ENCODE data around the gene CALHM4.
"Not testable (repeated sequence)": the region's sequence is repeated elsewhere in the genome, so short reads cannot be mapped to it uniquely, and the experiment has no call there.

CALHM4 gene

DNA sequence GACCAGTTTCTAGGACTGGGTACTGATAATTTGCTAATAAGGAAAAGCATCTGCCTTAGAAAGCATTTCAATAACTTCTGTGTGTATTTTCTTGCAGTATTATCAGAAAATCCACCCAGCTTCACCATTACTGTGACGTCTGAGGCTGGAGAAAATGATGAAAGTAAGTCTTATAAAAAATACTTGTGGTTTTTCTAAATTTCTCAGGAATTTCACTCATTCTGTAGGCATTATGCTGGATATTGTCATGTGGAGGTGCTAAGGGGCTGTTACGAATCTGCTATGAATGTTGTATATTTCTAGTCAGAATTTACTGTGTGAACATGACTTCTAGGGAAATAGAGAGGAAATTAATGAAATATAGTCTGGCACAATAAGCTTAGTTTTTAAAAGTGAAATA, 26.6 kb downstream of the CALHM4 start:
- Mint-ChIP-seq H3K4me1 (peaks cover 5% of the 10 kb centered on the region), H3K27ac (no peak overlapping the region), H3K36me3 (ENCODE audit: low read depth) (peaks cover 37% of the 10 kb centered on the region), H3K9me3 (no peaks in the 10 kb centered on the region), H3K27me3 (ENCODE audit: low read depth) (no peaks in the 10 kb centered on the region), H3K4me3 (no peak overlapping the region)
- TF ChIP-seq CTCF (IDR thresholded peaks at IDR 0.05; ENCODE audit: unreplicated experiment in 3 of 3) = no peak

DNA sequence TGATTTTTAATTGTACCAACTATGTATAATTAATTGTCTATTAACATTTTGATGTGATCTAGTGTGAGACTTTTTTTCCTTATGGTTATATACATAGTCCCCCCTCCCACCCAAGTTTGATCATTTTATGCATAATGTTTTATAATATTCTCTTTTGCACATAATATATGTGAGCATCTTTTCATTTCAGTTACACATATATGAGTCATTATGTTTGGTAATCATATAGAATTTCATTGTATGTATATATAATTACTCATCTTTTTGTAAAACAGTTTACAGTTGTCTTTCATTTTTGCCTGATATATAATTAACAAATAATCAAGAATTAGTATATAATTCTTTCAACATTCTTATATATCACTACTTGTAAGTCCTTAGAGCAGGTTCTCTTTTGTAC, 32.7 kb downstream of the CALHM4 start:
- H3K27me3 Mint-ChIP-seq (ENCODE audit: low read depth) = no peaks in the 10 kb centered on the region
- no peak for TF ChIP-seq CTCF (IDR thresholded peaks at IDR 0.05; ENCODE audit: unreplicated experiment in 3 of 3)
- H3K27ac Mint-ChIP-seq = no peak overlapping the region
- peaks cover 52% of the 10 kb centered on the region for H3K36me3 Mint-ChIP-seq (ENCODE audit: low read depth)
- no peaks in the 10 kb centered on the region for H3K4me1 Mint-ChIP-seq
- H3K4me3 Mint-ChIP-seq = no peak overlapping the region
- H3K9me3 Mint-ChIP-seq = no peaks in the 10 kb centered on the region

GRCh38 chr6:116586738-116587137, 33.2 kb downstream of the CALHM4 start:
- H3K9me3 Mint-ChIP-seq = no peaks in the 10 kb centered on the region
- no peak overlapping the region for H3K27ac Mint-ChIP-seq
- no peaks in the 10 kb centered on the region for H3K27me3 Mint-ChIP-seq (ENCODE audit: low read depth)
- no peak overlapping the region for H3K4me3 Mint-ChIP-seq
- peaks cover 53% of the 10 kb centered on the region for H3K36me3 Mint-ChIP-seq (ENCODE audit: low read depth)
- H3K4me1 Mint-ChIP-seq = no peaks in the 10 kb centered on the region
- TF ChIP-seq CTCF (IDR thresholded peaks at IDR 0.05; ENCODE audit: unreplicated experiment in 3 of 3) = no peak

GRCh38 chr6:116595247-116595646, 41.7 kb downstream of the CALHM4 start:
- Mint-ChIP-seq H3K9me3 (no peaks in the 10 kb centered on the region), H3K36me3 (ENCODE audit: low read depth) (peaks cover 43% of the 10 kb centered on the region), H3K4me1 (no peaks in the 10 kb centered on the region), H3K4me3 (no peak overlapping the region), H3K27ac (no peak overlapping the region), H3K27me3 (ENCODE audit: low read depth) (no peaks in the 10 kb centered on the region)
- no peak for TF ChIP-seq CTCF (IDR thresholded peaks at IDR 0.05; ENCODE audit: unreplicated experiment in 3 of 3)

DNA sequence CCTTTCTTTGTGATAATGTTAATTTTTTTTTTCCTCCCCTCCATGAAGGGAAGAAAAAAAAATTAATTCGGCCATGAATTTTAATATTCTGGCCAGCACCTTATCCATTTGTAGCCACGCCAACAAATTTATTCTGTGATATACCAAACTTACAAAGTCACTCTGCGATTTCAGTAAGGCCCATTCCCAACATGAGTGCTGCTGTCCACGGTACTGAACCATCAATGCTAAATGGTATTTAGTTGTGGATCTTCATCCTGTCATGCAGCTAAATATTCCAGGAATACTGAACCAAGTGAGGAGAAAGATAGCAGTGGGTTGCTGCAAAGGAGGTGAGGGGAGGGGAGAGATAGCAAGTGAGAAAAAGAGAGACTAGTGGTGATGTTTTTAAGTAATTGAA, 43.3 kb downstream of the CALHM4 start:
- H3K4me1 Mint-ChIP-seq = no peaks in the 10 kb centered on the region
- no peak for TF ChIP-seq CTCF (IDR thresholded peaks at IDR 0.05; ENCODE audit: unreplicated experiment in 3 of 3)
- no peaks in the 10 kb centered on the region for H3K27me3 Mint-ChIP-seq (ENCODE audit: low read depth)
- no peak overlapping the region for H3K27ac Mint-ChIP-seq
- H3K36me3 Mint-ChIP-seq (ENCODE audit: low read depth) = peaks cover 37% of the 10 kb centered on the region
- H3K4me3 Mint-ChIP-seq = no peak overlapping the region
- no peaks in the 10 kb centered on the region for H3K9me3 Mint-ChIP-seq

DNA sequence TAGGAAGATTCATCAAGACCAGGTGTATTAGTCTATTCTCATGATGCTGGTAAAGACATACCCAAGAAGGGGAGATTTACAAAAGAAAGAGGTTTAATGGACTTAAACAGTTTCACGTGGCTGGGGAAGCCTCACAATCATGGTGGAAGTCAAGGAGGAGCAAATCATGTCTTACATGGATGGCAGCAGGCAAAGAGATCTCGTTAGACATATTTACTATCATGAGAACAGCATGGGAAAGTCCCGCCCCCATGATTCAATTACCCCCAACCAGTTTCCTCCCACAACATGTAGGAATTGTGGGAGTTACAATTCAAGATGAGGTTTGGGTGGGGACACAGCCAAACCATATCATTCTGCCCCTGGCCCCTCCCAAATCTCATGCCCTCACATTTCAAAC, 50.4 kb downstream of the CALHM4 start:
- H3K27me3 Mint-ChIP-seq (ENCODE audit: low read depth); H3K27ac Mint-ChIP-seq; H3K4me3 Mint-ChIP-seq; H3K9me3 Mint-ChIP-seq; H3K4me1 Mint-ChIP-seq: not testable (repeated sequence)
- H3K36me3 Mint-ChIP-seq (ENCODE audit: low read depth) = peaks cover 19% of the 10 kb centered on the region

DNA sequence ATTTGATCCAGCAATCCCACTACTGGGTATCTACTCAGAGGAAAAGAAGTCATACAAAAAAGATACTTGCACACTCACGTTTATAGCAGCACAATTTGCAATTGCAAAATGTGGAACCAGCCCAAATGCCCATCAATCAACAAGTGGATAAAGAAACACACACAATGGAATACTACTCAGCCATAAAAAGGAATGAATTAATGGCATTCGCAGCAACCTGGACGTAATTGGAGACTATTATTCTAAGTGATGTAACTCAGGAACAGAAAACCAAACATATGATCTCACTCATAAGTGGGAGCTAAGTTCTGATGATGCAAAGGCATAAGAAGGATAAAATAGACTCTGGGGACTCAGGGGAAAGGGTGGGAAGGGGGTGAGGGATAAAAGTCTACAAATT, 51.3 kb downstream of the CALHM4 start:
- not testable (repeated sequence) for H3K4me1 Mint-ChIP-seq; H3K27ac Mint-ChIP-seq; H3K27me3 Mint-ChIP-seq (ENCODE audit: low read depth); H3K4me3 Mint-ChIP-seq; H3K9me3 Mint-ChIP-seq
- H3K36me3 Mint-ChIP-seq (ENCODE audit: low read depth) = peaks cover 19% of the 10 kb centered on the region
